HG03354 (cell line): Measurements from ENCODE around the gene COX19.

Experiments used
- ATAC-seq: cut with Tn5 transposase; IDR thresholded peaks from one replicate; pipeline ENCODE4 v1.9.1; 2021; ENCODE audit warnings: mild to moderate bottlenecking; ENCODE audit not compliant: unreplicated experiment, poor library complexity, severe bottlenecking

The COX19 gene

DNA sequence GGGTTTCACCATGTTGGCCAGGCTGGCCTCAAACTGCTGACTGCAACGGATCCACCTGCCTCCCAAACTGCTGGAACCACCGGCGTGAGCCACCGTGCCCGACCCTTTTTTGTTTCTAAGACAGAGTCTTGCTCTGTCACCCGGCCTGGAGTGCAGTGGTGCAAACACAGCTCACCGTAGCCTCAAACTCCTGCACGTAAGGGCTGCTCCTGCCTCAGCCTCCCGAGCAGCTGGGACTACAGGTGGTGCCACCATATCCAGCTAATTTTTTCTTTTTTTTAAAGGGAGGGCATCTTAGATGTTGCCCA is 57.3 kb downstream of the COX19 start:
- ATAC-seq: no peak

DNA sequence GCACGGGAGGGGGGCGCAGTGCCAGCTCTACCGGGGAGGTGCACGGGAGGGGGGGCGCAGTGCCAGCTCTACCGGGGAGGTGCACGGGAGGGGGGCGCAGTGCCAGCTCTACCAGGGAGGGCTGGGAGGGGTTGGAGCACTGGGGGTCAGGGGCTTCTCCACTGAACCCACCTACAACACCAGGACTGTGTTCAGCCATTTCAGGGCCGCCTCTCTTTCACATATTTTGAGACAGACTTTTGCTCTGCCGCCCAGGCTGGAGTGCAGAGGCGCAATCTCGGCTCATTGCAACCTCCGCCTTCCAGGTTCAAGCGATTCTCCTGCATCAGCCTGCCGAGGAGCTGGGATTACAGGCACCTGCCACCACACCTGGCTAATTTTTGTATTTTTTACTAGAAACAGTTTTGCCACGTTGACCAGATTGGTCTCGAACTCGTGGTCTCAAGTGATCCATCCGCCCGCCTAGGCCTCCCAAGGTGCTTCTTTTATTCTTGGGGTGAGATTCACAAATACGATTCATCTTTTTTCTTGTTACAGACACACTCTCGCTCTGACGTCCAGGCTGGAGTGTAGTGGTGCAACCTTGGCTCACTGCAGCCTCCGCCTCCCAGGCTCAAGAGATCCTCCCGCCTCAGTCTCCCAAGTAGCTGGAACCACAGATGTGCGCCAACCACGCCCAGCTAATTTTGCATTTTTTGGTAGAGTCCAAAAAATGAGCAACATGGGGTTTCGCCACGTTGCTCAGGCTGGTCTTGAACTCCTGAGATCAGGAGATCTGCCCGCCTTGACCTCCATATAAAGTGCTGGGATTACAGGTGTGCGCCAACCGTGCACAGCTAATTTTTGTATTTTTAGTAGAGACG is 57.9 kb downstream of the COX19 start:
- ATAC-seq: no peak

DNA sequence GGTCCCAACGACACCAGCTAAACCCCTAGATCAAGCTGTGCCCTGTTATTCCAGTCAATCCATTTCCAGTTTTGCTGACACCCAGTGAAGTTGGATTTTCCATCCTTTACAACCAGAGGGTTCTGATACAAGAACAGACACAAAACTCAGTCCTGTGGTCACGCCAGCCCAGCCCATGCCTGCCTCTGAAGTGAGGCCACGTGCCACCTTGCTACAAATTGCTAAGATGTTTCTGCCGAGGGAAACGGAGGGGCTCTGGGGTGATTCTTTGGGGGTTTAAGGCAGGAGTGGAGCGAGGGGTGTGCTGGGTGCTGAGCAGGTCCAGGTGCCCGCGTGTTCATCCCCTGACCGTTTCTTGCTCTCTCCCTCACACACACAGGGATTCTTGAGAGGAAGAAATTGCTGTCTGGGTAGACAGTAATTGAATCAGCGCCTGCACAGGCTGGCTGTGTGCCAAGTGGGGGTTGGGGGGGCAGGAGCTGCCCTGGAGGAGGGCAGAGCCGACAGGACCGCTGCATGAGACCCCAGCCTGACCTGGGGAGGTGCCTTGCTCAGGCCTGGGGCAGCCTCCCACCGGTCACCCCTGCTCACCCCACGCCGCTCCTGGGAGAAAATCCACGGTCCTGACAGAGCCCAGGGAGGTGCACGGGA is 58.9 kb downstream of the COX19 start:
- ATAC-seq: no peak
